LNCaP clone FGC (cell line): Measurements from ENCODE around the gene MRGPRX4.

Experiments
- DNase-seq: peaks from one replicate; pipeline ENCODE4 v3.0.0-alpha.2; 2011; ENCODE audit warnings: low read depth
- H3K4me3 ChIP-seq: 2 replicates; pipeline ENCODE4 v1.5.1; 2011; ENCODE audit warnings: mild to moderate bottlenecking, low read depth, low read length, control low read depth
- TF ChIP-seq, protein P1 (sequence below): IDR thresholded peaks from 2 replicates; pipeline ENCODE4 v1.5.1; 2012; ENCODE audit warnings: mild to moderate bottlenecking; ENCODE audit not compliant: control insufficient read depth, insufficient read depth; ENCODE audit errors: extremely low read depth

The MRGPRX4 gene

DNA sequence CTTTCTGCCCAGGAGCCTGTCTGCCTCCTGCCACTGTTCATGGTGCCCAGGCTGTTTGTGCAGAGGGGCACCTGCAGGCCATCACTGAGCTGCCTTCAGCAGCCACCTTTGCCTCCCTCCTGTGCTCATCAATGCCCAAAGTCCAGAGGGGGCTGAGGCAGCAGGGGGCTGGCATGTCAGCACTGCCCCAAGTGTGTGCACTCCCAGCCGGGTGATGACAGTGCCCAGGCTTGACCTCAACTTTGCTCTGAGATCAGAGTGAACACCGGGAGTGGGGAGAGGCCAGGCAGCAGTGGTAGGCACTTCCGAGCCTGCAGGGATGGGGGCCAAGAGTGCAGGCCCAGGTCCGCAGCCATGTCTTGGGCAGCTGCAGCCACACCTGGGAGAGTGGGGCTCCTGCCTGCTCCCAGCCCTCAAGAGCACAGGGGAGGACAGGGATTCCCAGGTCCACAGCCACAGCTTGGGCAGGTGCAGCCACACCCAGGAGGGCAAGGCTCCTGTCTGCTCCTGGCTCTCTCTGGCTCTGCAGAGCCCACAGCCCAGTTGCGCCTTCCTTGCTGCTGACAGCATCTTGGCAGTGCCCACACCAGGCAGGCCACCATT, 48.7 kb downstream of the MRGPRX4 start:
- DNase-seq, result no peak
- H3K4me3 ChIP-seq, result no peak overlapping the region
- TF ChIP-seq, protein P1, sequence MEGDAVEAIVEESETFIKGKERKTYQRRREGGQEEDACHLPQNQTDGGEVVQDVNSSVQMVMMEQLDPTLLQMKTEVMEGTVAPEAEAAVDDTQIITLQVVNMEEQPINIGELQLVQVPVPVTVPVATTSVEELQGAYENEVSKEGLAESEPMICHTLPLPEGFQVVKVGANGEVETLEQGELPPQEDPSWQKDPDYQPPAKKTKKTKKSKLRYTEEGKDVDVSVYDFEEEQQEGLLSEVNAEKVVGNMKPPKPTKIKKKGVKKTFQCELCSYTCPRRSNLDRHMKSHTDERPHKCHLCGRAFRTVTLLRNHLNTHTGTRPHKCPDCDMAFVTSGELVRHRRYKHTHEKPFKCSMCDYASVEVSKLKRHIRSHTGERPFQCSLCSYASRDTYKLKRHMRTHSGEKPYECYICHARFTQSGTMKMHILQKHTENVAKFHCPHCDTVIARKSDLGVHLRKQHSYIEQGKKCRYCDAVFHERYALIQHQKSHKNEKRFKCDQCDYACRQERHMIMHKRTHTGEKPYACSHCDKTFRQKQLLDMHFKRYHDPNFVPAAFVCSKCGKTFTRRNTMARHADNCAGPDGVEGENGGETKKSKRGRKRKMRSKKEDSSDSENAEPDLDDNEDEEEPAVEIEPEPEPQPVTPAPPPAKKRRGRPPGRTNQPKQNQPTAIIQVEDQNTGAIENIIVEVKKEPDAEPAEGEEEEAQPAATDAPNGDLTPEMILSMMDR, result no peak

DNA sequence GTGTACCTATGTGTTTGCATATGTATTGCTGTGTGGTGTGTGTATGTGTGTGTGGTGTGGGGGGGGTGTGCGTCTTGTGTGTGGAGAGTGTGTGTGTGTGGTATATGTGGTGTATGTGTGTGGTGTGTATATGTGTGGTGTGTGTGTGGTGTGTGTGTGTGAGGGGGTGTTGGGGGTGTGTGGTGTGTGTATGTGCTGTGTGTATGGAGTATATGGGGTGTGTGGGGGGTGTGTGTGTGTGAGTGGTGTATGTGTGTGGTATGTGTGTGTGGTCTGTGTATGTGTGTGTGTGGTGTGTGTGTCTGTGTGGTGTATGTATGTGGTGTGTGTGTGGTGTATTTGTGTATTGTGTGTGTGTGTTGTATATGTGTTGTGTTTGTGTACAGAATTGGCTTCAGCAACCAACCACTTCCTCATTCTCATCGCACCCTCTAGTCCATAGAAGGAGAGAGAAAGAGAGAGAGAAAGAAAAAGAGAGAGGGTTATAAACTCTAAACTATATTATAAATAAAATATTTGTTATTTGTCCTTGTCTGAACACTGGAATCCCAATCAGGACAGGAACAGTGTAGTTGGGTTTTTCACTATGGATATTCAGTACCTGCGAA, 50.3 kb downstream of the MRGPRX4 start:
- TF ChIP-seq, protein P1, result no peak
- no peak overlapping the region for H3K4me3 ChIP-seq
- DNase-seq, result no peak
